Keratinocyte (primary cell): ENCODE results near the gene RBL1.

Experiments
- EZH2 ChIP-seq: IDR thresholded peaks from one replicate; pipeline ENCODE4 v1.6.1; 2012; ENCODE audit warnings: inconsistent platforms, mild to moderate bottlenecking, low read length, moderate library complexity
- TF ChIP-seq, protein P1 (sequence below), 3 experiments: IDR thresholded peaks in 1 of 3; conservative IDR thresholded peaks in 1 of 3; optimal IDR thresholded peaks in 1 of 3; 2 replicates in 2 of 3; 3 replicates in 1 of 3; pipeline versions ENCODE3 to v1.5.1; 2011; ENCODE audit warnings: low read length in 3 of 3, mild to moderate bottlenecking in 3 of 3, moderate library complexity in 2 of 3, control low read depth in 1 of 3, inconsistent platforms in 1 of 3; ENCODE audit not compliant: insufficient read depth in 2 of 3; ENCODE audit errors: extremely low read depth in 1 of 3

DNA sequence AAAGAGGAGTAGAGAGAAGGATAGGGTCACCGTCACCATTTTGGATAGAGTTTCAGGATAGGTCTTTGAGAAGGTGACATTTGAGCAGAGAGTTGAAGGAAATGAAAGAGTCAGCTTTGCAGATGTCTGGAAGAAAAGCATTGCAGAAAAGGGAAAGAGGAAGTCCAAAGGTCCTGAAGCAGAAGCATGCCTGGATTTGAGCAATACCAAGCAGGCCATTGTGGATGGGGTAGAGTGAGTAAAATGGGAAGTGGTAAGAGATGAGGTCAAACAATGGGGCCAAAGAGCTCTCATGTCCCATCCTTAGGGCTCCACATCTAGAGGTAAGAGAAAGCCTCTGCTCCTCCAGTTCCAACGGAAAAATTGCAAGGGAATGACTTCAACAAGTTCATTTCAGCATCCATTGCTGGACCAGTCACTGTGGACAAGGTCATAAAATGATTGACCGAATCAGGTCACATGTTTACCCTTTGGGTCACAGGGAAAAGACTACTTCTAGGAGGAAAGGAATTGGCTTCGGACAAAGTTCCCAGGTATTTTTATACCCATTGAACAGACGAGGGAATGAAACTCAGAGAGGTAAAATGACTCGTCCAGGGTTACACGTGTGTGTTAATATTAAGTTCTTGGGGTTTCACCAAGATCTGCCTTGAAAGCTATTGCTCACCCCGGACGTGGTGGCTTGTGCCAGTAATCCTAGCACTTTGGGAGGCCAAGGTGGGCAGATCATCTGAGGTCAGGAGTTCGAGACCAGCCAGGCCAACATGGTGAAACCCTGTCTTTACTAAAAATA, 137.7 kb downstream of the RBL1 start:
- TF ChIP-seq, protein P1, sequence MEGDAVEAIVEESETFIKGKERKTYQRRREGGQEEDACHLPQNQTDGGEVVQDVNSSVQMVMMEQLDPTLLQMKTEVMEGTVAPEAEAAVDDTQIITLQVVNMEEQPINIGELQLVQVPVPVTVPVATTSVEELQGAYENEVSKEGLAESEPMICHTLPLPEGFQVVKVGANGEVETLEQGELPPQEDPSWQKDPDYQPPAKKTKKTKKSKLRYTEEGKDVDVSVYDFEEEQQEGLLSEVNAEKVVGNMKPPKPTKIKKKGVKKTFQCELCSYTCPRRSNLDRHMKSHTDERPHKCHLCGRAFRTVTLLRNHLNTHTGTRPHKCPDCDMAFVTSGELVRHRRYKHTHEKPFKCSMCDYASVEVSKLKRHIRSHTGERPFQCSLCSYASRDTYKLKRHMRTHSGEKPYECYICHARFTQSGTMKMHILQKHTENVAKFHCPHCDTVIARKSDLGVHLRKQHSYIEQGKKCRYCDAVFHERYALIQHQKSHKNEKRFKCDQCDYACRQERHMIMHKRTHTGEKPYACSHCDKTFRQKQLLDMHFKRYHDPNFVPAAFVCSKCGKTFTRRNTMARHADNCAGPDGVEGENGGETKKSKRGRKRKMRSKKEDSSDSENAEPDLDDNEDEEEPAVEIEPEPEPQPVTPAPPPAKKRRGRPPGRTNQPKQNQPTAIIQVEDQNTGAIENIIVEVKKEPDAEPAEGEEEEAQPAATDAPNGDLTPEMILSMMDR (optimal IDR thresholded peaks at IDR 0.05 in 1 of 3, IDR thresholded peaks at IDR 0.05 in 1 of 3, conservative IDR thresholded peaks at IDR 0.05 in 1 of 3; ENCODE audit: extremely low read depth in 1 of 3, insufficient read depth in 2 of 3, low read length in 3 of 3), result no peak
- no peak for TF ChIP-seq EZH2
